GM12874 (cell line): ENCODE results near the gene CENPB.

Experiments
- CTCF ChIP-seq: IDR thresholded peaks from 2 replicates; pipeline ENCODE4 v1.5.1; 2011; ENCODE audit warnings: low read depth, mild to moderate bottlenecking, control low read depth, low read length, moderate library complexity; ENCODE audit not compliant: insufficient read depth

The CENPB gene

GRCh38 chr20:3759884-3760283 lies 26.7 kb downstream of the CENPB start:
- TF ChIP-seq CTCF: no peak

GRCh38 chr20:3759316-3759823 lies 27.2 kb downstream of the CENPB start:
- no peak for TF ChIP-seq CTCF

- TF ChIP-seq CTCF: no peak
Observed at GRCh38 chr20:3758566-3758965, 28.0 kb downstream of the CENPB start.

- TF ChIP-seq CTCF: no peak
Observed at GRCh38 chr20:3757268-3757667, 29.3 kb downstream of the CENPB start.

- no peak for TF ChIP-seq CTCF
Observed at GRCh38 chr20:3755814-3756480, 30.6 kb downstream of the CENPB start.

- TF ChIP-seq CTCF: no peak
Observed at GRCh38 chr20:3755269-3755668, 31.3 kb downstream of the CENPB start.

- TF ChIP-seq CTCF: no peak
Observed at GRCh38 chr20:3754276-3754630, 32.3 kb downstream of the CENPB start.
